Chondrocyte (in vitro differentiated cells): ENCODE results near the gene KCND3. TPM values are rescaled to one million over a fixed set of nuclear protein-coding genes. Genes with fewer than 3 reads are reported as not detected.
A peak's percentile ranks its signal among the peaks of the same experiment; 100 is the strongest.

ENCODE experiments used
- DNase-seq: peaks from one replicate; pipeline ENCODE4 v3.0.0; 2021; ENCODE audit warnings: mixed read lengths, low spot score
- H3K27ac Mint-ChIP-seq: one replicate; pipeline ENCODE4 v1.8.0; 2021; ENCODE audit warnings: mild to moderate bottlenecking, moderate library complexity, mixed read lengths; ENCODE audit not compliant: unreplicated experiment
- H3K27me3 Mint-ChIP-seq: 2 replicates; pipeline ENCODE4 v1.8.0; 2021; ENCODE audit warnings: low read depth, mixed read lengths
- H3K36me3 Mint-ChIP-seq: 2 replicates; pipeline ENCODE4 v1.8.0; 2021; ENCODE audit warnings: low read depth, mixed read lengths
- H3K4me1 Mint-ChIP-seq: 2 replicates; pipeline ENCODE4 v1.8.0; 2021; ENCODE audit warnings: low read depth, mild to moderate bottlenecking, mixed read lengths
- H3K4me3 Mint-ChIP-seq: one replicate; pipeline ENCODE4 v1.8.0; 2021; ENCODE audit warnings: mild to moderate bottlenecking, moderate library complexity, mixed read lengths; ENCODE audit not compliant: unreplicated experiment
- H3K9me3 Mint-ChIP-seq: 2 replicates; pipeline ENCODE4 v1.8.0; 2021; ENCODE audit warnings: low read depth, mixed read lengths
- CTCF ChIP-seq: fragments of 200-600 bp; sonication (generic); IDR thresholded peaks from 2 replicates; pipeline ENCODE4 v1.5.0; 2021; ENCODE audit warnings: antibody characterized with exemption, mild to moderate bottlenecking, moderate library complexity
- total RNA-seq: library from RNA; stranded (reverse); gene quantifications from 3 replicates; pipeline ENCODE4 v1.2.1, GENCODE V29; 2021

The KCND3 gene
- total RNA-seq, 1 donor from 2014 or later, result 0.99 TPM

GRCh38 chr1:111814642-111815041 is 174.8 kb downstream of the KCND3 start:
- no peaks in the 10 kb centered on the region for H3K4me1 Mint-ChIP-seq
- H3K4me3 Mint-ChIP-seq, result no peak overlapping the region
- H3K9me3 Mint-ChIP-seq, result no peaks in the 10 kb centered on the region
- DNase-seq, result no peak
- peaks cover 1% of the 10 kb centered on the region for H3K36me3 Mint-ChIP-seq
- no peak overlapping the region for H3K27ac Mint-ChIP-seq
- TF ChIP-seq CTCF, result no peak
- H3K27me3 Mint-ChIP-seq, result peaks cover 5% of the 10 kb centered on the region

GRCh38 chr1:111814305-111814628 is 175.2 kb downstream of the KCND3 start:
- no peak for TF ChIP-seq CTCF
- no peak overlapping the region for H3K4me3 Mint-ChIP-seq
- H3K9me3 Mint-ChIP-seq, result no peaks in the 10 kb centered on the region
- no peaks in the 10 kb centered on the region for H3K4me1 Mint-ChIP-seq
- H3K27me3 Mint-ChIP-seq, result peaks cover 5% of the 10 kb centered on the region
- H3K27ac Mint-ChIP-seq, result no peak overlapping the region
- no peak for DNase-seq
- H3K36me3 Mint-ChIP-seq, result peaks cover 1% of the 10 kb centered on the region

GRCh38 chr1:111813440-111814304 is 175.8 kb downstream of the KCND3 start:
- Mint-ChIP-seq H3K27ac (no peak overlapping the region), H3K36me3 (peaks cover 1% of the 10 kb centered on the region), H3K4me3 (no peak overlapping the region), H3K27me3 (peaks cover 3% of the 10 kb centered on the region), H3K9me3 (no peaks in the 10 kb centered on the region), H3K4me1 (no peaks in the 10 kb centered on the region)
- DNase-seq, result no peak
- TF ChIP-seq CTCF, result peak; percentile 33

- Mint-ChIP-seq H3K27me3 (peaks cover 5% of the 10 kb centered on the region), H3K9me3 (peaks cover 5% of the 10 kb centered on the region), H3K4me3 (no peak overlapping the region), H3K27ac (no peak overlapping the region), H3K4me1 (no peaks in the 10 kb centered on the region), H3K36me3 (peaks cover 1% of the 10 kb centered on the region)
- no peak for TF ChIP-seq CTCF
- no peak for DNase-seq
Observed at GRCh38 chr1:111812306-111812705, 177.2 kb downstream of the KCND3 start.

- Mint-ChIP-seq H3K4me1 (no peaks in the 10 kb centered on the region), H3K4me3 (no peak overlapping the region), H3K9me3 (peaks cover 5% of the 10 kb centered on the region), H3K36me3 (peaks cover 1% of the 10 kb centered on the region), H3K27me3 (peaks cover 5% of the 10 kb centered on the region), H3K27ac (no peak overlapping the region)
- no peak for DNase-seq
- no peak for TF ChIP-seq CTCF
Observed at GRCh38 chr1:111811891-111812290, 177.6 kb downstream of the KCND3 start.
